K562 (cell line): ENCODE data around the gene OR4Q2. TPM values are rescaled to one million over a fixed set of nuclear protein-coding genes. Genes with fewer than 3 reads are reported as not detected.

Source experiments
- ATAC-seq: fragments of 200-7000 bp; cut with Tn5 transposase; 3 replicates; pipeline ENCODE4 v1.9.1; 2020; ENCODE audit warnings: moderate library complexity
- BruUV-seq: library from RNA; stranded (reverse); fragments of 400-500 nt; replicated peaks from 2 replicates; lab custom pipeline; 2021; lab: Mats Ljungman, UMichigan
- CTCF ChIA-PET: fragments of 300-600 bp; formaldehyde crosslinking; extraction: SDS; loops from one replicate; lab custom pipeline; 2021; ENCODE audit warnings: low intra/inter-chr PET ratio; lab: Yijun Ruan, JAX
- POLR2A ChIA-PET: fragments of 300-600, 350-650 bp; sonication (Branson Sonifier 250); formaldehyde crosslinking; extraction: SDS; loops from one replicate; lab custom pipeline; 2021; ENCODE audit warnings: antibody characterized with exemption, inconsistent platforms; lab: Yijun Ruan, JAX
- DNase-seq, 4 experiments: peaks; one replicate each; pipeline versions ENCODE4 v3.0.0 to v3.0.0-alpha.2; 2011 to 2018; ENCODE audit warnings: low spot score in 3 of 4, mixed read lengths in 3 of 4; ENCODE audit errors: extremely low read depth in 1 of 4
- FAIRE-seq: peaks from 2 replicates; lab custom pipeline; 2011; peaks lifted over from hg19 to GRCh38; lab: Jason Lieb, UNC
- H2AFZ ChIP-seq: 2 replicates; pipeline ENCODE4 v1.6.0; 2011; ENCODE audit warnings: low read depth, low read length, control low read depth, inconsistent platforms
- H3K27ac ChIP-seq: fragments of 200-600 bp; 3 replicates; pipeline ENCODE4 v1.8.0; 2011; ENCODE audit warnings: low read depth, mild to moderate bottlenecking, control low read depth, inconsistent platforms, low read length, moderate library complexity, mixed read lengths; ENCODE audit errors: extremely low read depth
- H3K27me3 ChIP-seq, 2 experiments: fragments of 300-600 bp in 1 of 2; 2 replicates in 1 of 2; 3 replicates in 1 of 2; pipeline versions ENCODE4 v1.6.0 to v1.8.0; 2011; ENCODE audit warnings: inconsistent platforms in 2 of 2, low read length in 2 of 2, mild to moderate bottlenecking in 1 of 2, mixed read lengths in 1 of 2, moderate library complexity in 1 of 2; ENCODE audit not compliant: control insufficient read depth in 2 of 2, insufficient read depth in 2 of 2
- H3K36me3 ChIP-seq: fragments of 300-600 bp; 3 replicates; pipeline ENCODE4 v1.8.0; 2011; ENCODE audit warnings: mild to moderate bottlenecking, low read length, inconsistent platforms; ENCODE audit not compliant: control insufficient read depth, insufficient read depth
- H3K4me1 ChIP-seq, 2 experiments: fragments of 200-600 bp in 1 of 2; replicated peaks in 1 of 2; 2 replicates in 1 of 2; 3 replicates in 1 of 2; pipeline versions ENCODE4 v1.5.1 to v1.8.0; 2011; ENCODE audit warnings: inconsistent platforms in 2 of 2, low read length in 2 of 2, mild to moderate bottlenecking in 1 of 2, mixed read lengths in 1 of 2, moderate library complexity in 1 of 2; ENCODE audit not compliant: control insufficient read depth in 2 of 2, insufficient read depth in 2 of 2
- H3K4me2 ChIP-seq: 2 replicates; pipeline ENCODE4 v1.6.1; 2011; ENCODE audit warnings: low read length, control low read depth, inconsistent platforms, mixed read lengths; ENCODE audit not compliant: insufficient read depth
- H3K4me3 ChIP-seq: fragments of 200-600 bp; sonication (generic), shearing (Covaris generic); 2 replicates; pipeline ENCODE4 v1.5.1; 2016; ENCODE audit warnings: control low read depth, inconsistent platforms
- H3K79me2 ChIP-seq: fragments of 200-600 bp; 3 replicates; pipeline ENCODE4 v1.8.0; 2011; ENCODE audit warnings: low read length, inconsistent platforms; ENCODE audit not compliant: control insufficient read depth, insufficient read depth
- H3K9ac ChIP-seq, 2 experiments: 2 replicates each; pipeline versions ENCODE4 v1.6.0 to v1.6.1; 2011; ENCODE audit warnings: low read depth in 2 of 2, low read length in 2 of 2, control low read depth in 1 of 2, inconsistent platforms in 1 of 2, mild to moderate bottlenecking in 1 of 2, mixed read lengths in 1 of 2; ENCODE audit not compliant: insufficient read depth in 1 of 2
- H3K9me1 ChIP-seq: one replicate; pipeline ENCODE4 v1.6.0; 2011; ENCODE audit warnings: inconsistent platforms, mild to moderate bottlenecking, low read length, moderate library complexity; ENCODE audit not compliant: control insufficient read depth, insufficient read depth
- H3K9me3 ChIP-seq: replicated peaks from 2 replicates; pipeline ENCODE4 v1.5.1; 2011; ENCODE audit warnings: low read depth, low read length, inconsistent platforms; ENCODE audit not compliant: control insufficient read depth, insufficient read depth
- H4K20me1 ChIP-seq: replicated peaks from 2 replicates; pipeline ENCODE4 v1.6.1; 2011; ENCODE audit warnings: low read length, inconsistent platforms, mixed read lengths; ENCODE audit not compliant: control insufficient read depth, insufficient read depth
- FOSL1 ChIP-seq: fragments of 200-800 bp; sonication (Bioruptor generic); conservative IDR thresholded peaks from 2 replicates; pipeline ENCODE4 v1.6.1; 2016; ENCODE audit warnings: missing genetic modification characterization, missing compliant biosample characterization
- HMGXB4 ChIP-seq: sonication (generic); formaldehyde crosslinking; IDR thresholded peaks from 2 replicates; pipeline ENCODE4 v1.8.1; 2023; ENCODE audit warnings: mild to moderate bottlenecking, missing genetic modification reagents
- JUN ChIP-seq, 2 experiments: sonication (generic) in 1 of 2; formaldehyde crosslinking in 1 of 2; IDR thresholded peaks; 2 replicates each; pipeline versions ENCODE4 v1.6.1 to v1.8.0; 2012 to 2022; ENCODE audit warnings: borderline replicate concordance in 2 of 2, mild to moderate bottlenecking in 2 of 2, improper control_type of control experiment in 1 of 2, low read depth in 1 of 2, low read length in 1 of 2, missing genetic modification reagents in 1 of 2
- PCBP1 ChIP-seq: fragments of 200-400 bp; formaldehyde crosslinking; IDR thresholded peaks from 2 replicates; pipeline ENCODE4 v1.6.1; 2018; ENCODE audit warnings: mild to moderate bottlenecking, low read depth, low read length; ENCODE audit not compliant: poor library complexity, severe bottlenecking
- RAD51 ChIP-seq: fragments of 450-650 bp; IDR thresholded peaks from 2 replicates; pipeline ENCODE4 v1.7.1; 2016; ENCODE audit warnings: low read depth, mild to moderate bottlenecking, borderline replicate concordance
- THAP12 ChIP-seq: fragments of 250-450 bp; sonication (Bioruptor Pico); IDR thresholded peaks from 2 replicates; pipeline ENCODE4 v1.9.0; 2021; ENCODE audit warnings: mild to moderate bottlenecking, inconsistent platforms
- ZKSCAN1 ChIP-seq: fragments of 150-350 bp; IDR thresholded peaks from 2 replicates; pipeline ENCODE4 v1.6.1; 2016; ENCODE audit warnings: low read depth, low read length
- ZKSCAN3 ChIP-seq: fragments of 250-450 bp; sonication (Bioruptor Pico); IDR thresholded peaks from 2 replicates; pipeline ENCODE4 v1.4.0; 2020
- WGBS: fragments of 100-300 bp; shearing (Covaris generic); methylation state at CpG from one replicate; pipeline ENCODE4 v1.1.6; 2016; ENCODE audit warnings: low coverage, mixed read lengths; ENCODE audit not compliant: insufficient coverage; ENCODE audit errors: missing lambda C conversion rate; 5-methylcytosine and 5-hydroxymethylcytosine counted together
- in situ Hi-C: fragments of 300-500 bp; cut with MboI; formaldehyde crosslinking; loops from 4 replicates; pipeline ENCODE4 v1.15.0; 2018; ENCODE audit warnings: inconsistent platforms, mixed read lengths
- intact Hi-C: fragments of 100-400 bp; cut with micrococcal nuclease; formaldehyde crosslinking; loops from 2 replicates; pipeline ENCODE4 v1.14.2; 2022
- polyA plus RNA-seq, 8 experiments: library from polyadenylated mRNA; depleted of rRNA in 4 of 8; stranded (reverse) in 5 of 8; unstranded in 3 of 8; fragments of >200 nt; fragmentation: Nextera tagmentation in 2 of 8; fragmentation: Illumina TruSeq in 1 of 8; extraction: Ambion mirVana in 2 of 8; extraction: Trizol in 1 of 8; gene quantifications; 2 replicates each; pipeline versions ENCODE4 v1.2.1 to v1.2.3, GENCODE V29; 2011 to 2014; ENCODE audit warnings: inconsistent platforms in 1 of 8, missing spikeins in 1 of 8
- total RNA-seq, 7 experiments: library from RNA; depleted of rRNA in 6 of 7; stranded (reverse); fragments of >200 nt in 6 of 7; fragmentation: Illumina TruSeq in 2 of 7; extraction: Trizol in 2 of 7; gene quantifications; 2 replicates each; pipeline versions ENCODE4 v1.2.1 to v1.2.3, GENCODE V29; 2011 to 2021; ENCODE audit warnings: low replicate concordance in 1 of 7

The OR4Q2 gene
- total and polyA plus RNA-seq, 9 of the 15 experiments (the other 6 are each of a cell fraction or from before 2014, with no cell fraction given), result not detected

- ChIA-PET POLR2A (interaction anchor here (0.8 kb wide), 1 partner anchor 12 kb away, joined by 4 read pairs; no protein-coding TSS in a partner anchor), CTCF (no interaction called here)
- FAIRE-seq (peak; percentile 85), ATAC-seq (peak; percentile 76), DNase-seq (peak in 2 of 4 experiments; percentile 22 to 48)
- in situ Hi-C loops (no loop called here), intact Hi-C loops (no loop called here)
- WGBS, result 9% methylated on average over 5 of the region's 5 CpGs
- H3K4me1 ChIP-seq, result peaks cover 0 to 27% of the 10 kb centered on the region in 2 experiments; a peak in 4 of 5 replicates
- H3K27me3 ChIP-seq, result no peaks in the 10 kb centered on the region
- no peaks in the 10 kb centered on the region for H3K9me1 ChIP-seq
- H3K4me3 ChIP-seq, result no peak overlapping the region
- H4K20me1 ChIP-seq, result no peaks in the 10 kb centered on the region
- H3K9ac ChIP-seq, result no peak overlapping the region
- no peaks in the 10 kb centered on the region for H3K9me3 ChIP-seq
- no peaks in the 10 kb centered on the region for H3K36me3 ChIP-seq
- H2AFZ ChIP-seq, result peak overlapping the region; percentile 56
- H3K79me2 ChIP-seq, result no peaks in the 10 kb centered on the region
- peak overlapping the region; percentile 22; the same call in 1 of the 3 replicates for H3K27ac ChIP-seq
- no TSS peak for BruUV-seq
- peak overlapping the region; percentile 68 for H3K4me2 ChIP-seq
- TF ChIP-seq RAD51, result no peak
- TF ChIP-seq FOSL1, result peak; percentile 83
- TF ChIP-seq THAP12 (CRISPR knock-in tag), result no peak
- TF ChIP-seq ZKSCAN3 (CRISPR knock-in tag), result no peak
- TF ChIP-seq JUN (IDR thresholded peaks at IDR 0.05; ENCODE audit: borderline replicate concordance, low read depth, low read length), result 0 out of 2 replicates have a peak, but pooled peaks have one; percentile 54
- no peak for TF ChIP-seq JUN (CRISPR knock-in tag; IDR thresholded peaks at IDR 0.05; ENCODE audit: borderline replicate concordance)
- no peak for TF ChIP-seq HMGXB4 (CRISPR knock-in tag)
- TF ChIP-seq PCBP1, result no peak
- TF ChIP-seq ZKSCAN1, result no peak
Measured at GRCh38 chr14:20044243-20044642, 42.3 kb downstream of the OR4Q2 start.
